ENCODE results near the gene ATP6V1G3.

ATP6V1G3 gene

GRCh38 chr1:198495631-198496030 lies 44.8 kb downstream of the ATP6V1G3 start:
- no peaks in the 10 kb centered on the region for H3K9me3 ChIP-seq
- no peaks in the 10 kb centered on the region for H3K27me3 ChIP-seq
- TF ChIP-seq CTCF (IDR thresholded peaks at IDR 0.05): no peak
- no peaks in the 10 kb centered on the region for H3K36me3 ChIP-seq
- no peak overlapping the region for H3K27ac ChIP-seq
- H3K4me3 ChIP-seq (ENCODE audit: low read depth in 1 of 2, low read length in 1 of 2): no peak overlapping the region
- H3K4me1 ChIP-seq (ENCODE audit: control insufficient read depth in 1 of 2, insufficient read depth in 1 of 2, low read depth in 1 of 2, low read length in 1 of 2): no peaks in the 10 kb centered on the region

GRCh38 chr1:198494658-198495103 lies 45.8 kb downstream of the ATP6V1G3 start:
- no peak overlapping the region for H3K27ac ChIP-seq
- no peak for TF ChIP-seq CTCF (IDR thresholded peaks at IDR 0.05)
- H3K27me3 ChIP-seq: no peaks in the 10 kb centered on the region
- H3K4me1 ChIP-seq (ENCODE audit: control insufficient read depth in 1 of 2, insufficient read depth in 1 of 2, low read depth in 1 of 2, low read length in 1 of 2): no peaks in the 10 kb centered on the region
- H3K9me3 ChIP-seq: no peaks in the 10 kb centered on the region
- no peak overlapping the region for H3K4me3 ChIP-seq (ENCODE audit: low read depth in 1 of 2, low read length in 1 of 2)
- no peaks in the 10 kb centered on the region for H3K36me3 ChIP-seq

GRCh38 chr1:198494139-198494538 lies 46.3 kb downstream of the ATP6V1G3 start:
- no peak for TF ChIP-seq CTCF (IDR thresholded peaks at IDR 0.05)
- H3K27ac ChIP-seq: no peak overlapping the region
- H3K4me1 ChIP-seq (ENCODE audit: control insufficient read depth in 1 of 2, insufficient read depth in 1 of 2, low read depth in 1 of 2, low read length in 1 of 2): no peaks in the 10 kb centered on the region
- no peak overlapping the region for H3K4me3 ChIP-seq (ENCODE audit: low read depth in 1 of 2, low read length in 1 of 2)
- no peaks in the 10 kb centered on the region for H3K27me3 ChIP-seq
- H3K9me3 ChIP-seq: no peaks in the 10 kb centered on the region
- no peaks in the 10 kb centered on the region for H3K36me3 ChIP-seq

GRCh38 chr1:198493329-198493728 lies 47.2 kb downstream of the ATP6V1G3 start:
- no peaks in the 10 kb centered on the region for H3K27me3 ChIP-seq
- no peak for TF ChIP-seq CTCF (IDR thresholded peaks at IDR 0.05)
- no peak overlapping the region for H3K4me3 ChIP-seq (ENCODE audit: low read depth in 1 of 2, low read length in 1 of 2)
- H3K36me3 ChIP-seq: no peaks in the 10 kb centered on the region
- H3K27ac ChIP-seq: no peak overlapping the region
- H3K9me3 ChIP-seq: no peaks in the 10 kb centered on the region
- no peaks in the 10 kb centered on the region for H3K4me1 ChIP-seq (ENCODE audit: control insufficient read depth in 1 of 2, insufficient read depth in 1 of 2, low read depth in 1 of 2, low read length in 1 of 2)

- no peaks in the 10 kb centered on the region for H3K4me1 ChIP-seq (ENCODE audit: control insufficient read depth in 1 of 2, insufficient read depth in 1 of 2, low read depth in 1 of 2, low read length in 1 of 2)
- H3K4me3 ChIP-seq (ENCODE audit: low read depth in 1 of 2, low read length in 1 of 2): no peak overlapping the region
- H3K36me3 ChIP-seq: no peaks in the 10 kb centered on the region
These were observed 47.6 kb downstream of the ATP6V1G3 start for GRCh38 chr1:198492872-198493271.

More at GRCh38 chr1:198492872-198493271, 47.6 kb downstream of the ATP6V1G3 start:
- Histone ChIP-seq H3K27me3 (no peaks in the 10 kb centered on the region), H3K9me3 (no peaks in the 10 kb centered on the region), H3K27ac (no peak overlapping the region)
- no peak for TF ChIP-seq CTCF (IDR thresholded peaks at IDR 0.05)
